Endothelial cell of umbilical vein (primary cell): ENCODE measurements around the gene SSR1. TPM values are rescaled to one million over a fixed set of nuclear protein-coding genes. Genes with fewer than 3 reads are reported as not detected.

Experiments
- BruUV-seq: library from RNA; stranded (reverse); fragments of 400-500 nt; replicated peaks from 2 replicates; lab custom pipeline; 2021; lab: Mats Ljungman, UMichigan
- CTCF ChIA-PET: fragments of 300-600, 350-600 bp; sonication (Branson Sonifier 250); formaldehyde crosslinking; loops from one replicate; lab custom pipeline; 2021; ENCODE audit warnings: antibody characterized with exemption, inconsistent platforms; lab: Charles Lee
- POLR2A ChIA-PET: fragments of 300-600, 350-600 bp; sonication (Branson Sonifier 250); formaldehyde crosslinking; loops from one replicate; lab custom pipeline; 2021; ENCODE audit warnings: antibody characterized with exemption, inconsistent platforms; lab: Charles Lee
- DNase-seq: peaks from one replicate; pipeline ENCODE4 v3.0.0-alpha.2; 2011; ENCODE audit warnings: low read depth, low spot score
- FAIRE-seq: peaks from 2 replicates; lab custom pipeline; 2011; peaks lifted over from hg19 to GRCh38; lab: Jason Lieb, UNC
- H2AFZ ChIP-seq: 2 replicates; pipeline ENCODE4 v1.6.0; 2012; ENCODE audit warnings: low read depth, low read length, control low read depth, inconsistent platforms
- H3K27ac ChIP-seq: 2 replicates; pipeline ENCODE4 v1.5.1; 2011; ENCODE audit warnings: low read depth, mild to moderate bottlenecking, control low read depth, low read length, moderate library complexity; ENCODE audit not compliant: insufficient read depth
- H3K27me3 ChIP-seq, 2 experiments: 2 replicates each; pipeline versions ENCODE4 v1.6.0 to v1.6.1; 2011; ENCODE audit warnings: low read length in 2 of 2, mixed read lengths in 1 of 2; ENCODE audit not compliant: control insufficient read depth in 2 of 2, insufficient read depth in 2 of 2
- H3K36me3 ChIP-seq, 2 experiments: 2 replicates in 1 of 2; 3 replicates in 1 of 2; pipeline ENCODE4 v1.5.1; 2011; ENCODE audit warnings: low read length in 2 of 2, mild to moderate bottlenecking in 1 of 2, moderate library complexity in 1 of 2; ENCODE audit not compliant: control insufficient read depth in 2 of 2, insufficient read depth in 2 of 2; ENCODE audit errors: extremely low read depth in 1 of 2
- H3K4me1 ChIP-seq: 3 replicates; pipeline ENCODE4 v1.5.1; 2011; ENCODE audit warnings: mild to moderate bottlenecking, low read length; ENCODE audit not compliant: control insufficient read depth, insufficient read depth; ENCODE audit errors: extremely low read depth
- H3K4me2 ChIP-seq: 2 replicates; pipeline ENCODE4 v1.6.1; 2011; ENCODE audit warnings: low read length, control low read depth, mixed read lengths; ENCODE audit not compliant: insufficient read depth
- H3K4me3 ChIP-seq, 3 experiments: fragments of 200-600 bp in 1 of 3; sonication (generic), shearing (Covaris generic) in 1 of 3; replicated peaks in 1 of 3; 2 replicates each; pipeline ENCODE4 v1.5.1; 2011 to 2016; ENCODE audit warnings: control low read depth in 3 of 3, low read length in 3 of 3, mild to moderate bottlenecking in 2 of 3, inconsistent platforms in 1 of 3, low read depth in 1 of 3, moderate library complexity in 1 of 3; ENCODE audit not compliant: insufficient read depth in 1 of 3
- H3K79me2 ChIP-seq: 2 replicates; pipeline ENCODE4 v1.6.0; 2012; ENCODE audit warnings: low read length, inconsistent platforms; ENCODE audit not compliant: control insufficient read depth, insufficient read depth
- H3K9ac ChIP-seq: replicated peaks from 2 replicates; pipeline ENCODE3; 2011; ENCODE audit warnings: low read length, control low read depth; ENCODE audit not compliant: insufficient read depth; ENCODE audit errors: extremely low read depth
- H3K9me1 ChIP-seq: replicated peaks from 3 replicates; pipeline ENCODE4 v1.6.0; 2011; ENCODE audit warnings: mild to moderate bottlenecking, low read length; ENCODE audit not compliant: control insufficient read depth, insufficient read depth; ENCODE audit errors: extremely low read depth
- H3K9me3 ChIP-seq: replicated peaks from 2 replicates; pipeline ENCODE4 v1.5.1; 2012; ENCODE audit warnings: low read length, inconsistent platforms; ENCODE audit not compliant: control insufficient read depth, insufficient read depth
- H4K20me1 ChIP-seq: replicated peaks from 2 replicates; pipeline ENCODE3; 2011; ENCODE audit warnings: mild to moderate bottlenecking, low read length; ENCODE audit not compliant: control insufficient read depth, insufficient read depth; ENCODE audit errors: extremely low read depth
- EZH2 ChIP-seq: IDR thresholded peaks from 2 replicates; pipeline ENCODE4 v1.6.1; 2012; ENCODE audit warnings: borderline replicate concordance, low read depth, mild to moderate bottlenecking, moderate library complexity, low read length, inconsistent platforms; ENCODE audit not compliant: severe bottlenecking
- FOS ChIP-seq: IDR thresholded peaks from 2 replicates; pipeline ENCODE4 v1.6.1; 2011; ENCODE audit warnings: mild to moderate bottlenecking, low read length, moderate library complexity, borderline replicate concordance; ENCODE audit not compliant: insufficient read depth
- GATA2 ChIP-seq: IDR thresholded peaks from 2 replicates; pipeline ENCODE4 v1.7.0; 2011; ENCODE audit warnings: low read depth, mild to moderate bottlenecking, moderate library complexity, mixed read lengths, low read length; ENCODE audit not compliant: insufficient read length, insufficient read depth
- JUN ChIP-seq: IDR thresholded peaks from 2 replicates; pipeline ENCODE4 v1.6.1; 2011; ENCODE audit warnings: borderline replicate concordance, low read depth; ENCODE audit not compliant: insufficient read length, insufficient read depth
- MYC ChIP-seq: IDR thresholded peaks from one replicate; pipeline ENCODE4 v1.6.1; 2011; ENCODE audit warnings: mild to moderate bottlenecking, low read depth, low read length
- POLR2A ChIP-seq: IDR thresholded peaks from 2 replicates; pipeline ENCODE4 v1.6.1; 2012; ENCODE audit warnings: low read depth, mild to moderate bottlenecking, control low read depth, low read length
- POLR2AphosphoS5 ChIP-seq: IDR thresholded peaks from 2 replicates; pipeline ENCODE4 v1.6.1; 2012; ENCODE audit warnings: low read depth, mild to moderate bottlenecking, control low read depth, low read length, moderate library complexity; ENCODE audit not compliant: insufficient read depth
- dilution Hi-C: fragments of 300-500 bp; cut with MboI; formaldehyde crosslinking; loops from one replicate; pipeline ENCODE4 v1.15.0; 2019; ENCODE audit warnings: low sequenced_read_pairs; ENCODE audit not compliant: extremely low pct_ligation_motif_present
- intact Hi-C: fragments of 100-400 bp; cut with micrococcal nuclease; formaldehyde crosslinking; loops from one replicate; pipeline ENCODE4 v1.10.0; 2022
- polyA plus RNA-seq, 4 experiments: library from polyadenylated mRNA; depleted of rRNA in 3 of 4; stranded (reverse) in 3 of 4; unstranded in 1 of 4; fragments of >200 nt; gene quantifications; 2 replicates each; pipeline versions ENCODE4 v1.2.1 to v1.2.3, GENCODE V29; 2011 to 2012; ENCODE audit warnings: missing spikeins in 1 of 4
- total RNA-seq: library from RNA; stranded (reverse); gene quantifications from 2 replicates; pipeline ENCODE4 v1.2.3, GENCODE V29; 2021
- TF ChIP-seq, protein P1 (sequence below): IDR thresholded peaks from 2 replicates; pipeline ENCODE4 v1.6.1; 2011; ENCODE audit not compliant: insufficient read depth, insufficient read length
- TF ChIP-seq, protein P2 (sequence below), 2 donors: IDR thresholded peaks; 1 replicate in 1 of 2; 2 replicates in 1 of 2; pipeline ENCODE4 v1.5.1; 2011; ENCODE audit warnings: low read length in 2 of 2, mild to moderate bottlenecking in 2 of 2, moderate library complexity in 2 of 2, control low read depth in 1 of 2, inconsistent platforms in 1 of 2, low read depth in 1 of 2; ENCODE audit not compliant: insufficient read depth in 1 of 2; ENCODE audit errors: extremely low read depth in 1 of 2

Gene SSR1
- total and polyA plus RNA-seq, 2 donors (not counting 3 experiments of a cell fraction or from before 2014, with no cell fraction given), result 70.7 to 187 TPM

DNA sequence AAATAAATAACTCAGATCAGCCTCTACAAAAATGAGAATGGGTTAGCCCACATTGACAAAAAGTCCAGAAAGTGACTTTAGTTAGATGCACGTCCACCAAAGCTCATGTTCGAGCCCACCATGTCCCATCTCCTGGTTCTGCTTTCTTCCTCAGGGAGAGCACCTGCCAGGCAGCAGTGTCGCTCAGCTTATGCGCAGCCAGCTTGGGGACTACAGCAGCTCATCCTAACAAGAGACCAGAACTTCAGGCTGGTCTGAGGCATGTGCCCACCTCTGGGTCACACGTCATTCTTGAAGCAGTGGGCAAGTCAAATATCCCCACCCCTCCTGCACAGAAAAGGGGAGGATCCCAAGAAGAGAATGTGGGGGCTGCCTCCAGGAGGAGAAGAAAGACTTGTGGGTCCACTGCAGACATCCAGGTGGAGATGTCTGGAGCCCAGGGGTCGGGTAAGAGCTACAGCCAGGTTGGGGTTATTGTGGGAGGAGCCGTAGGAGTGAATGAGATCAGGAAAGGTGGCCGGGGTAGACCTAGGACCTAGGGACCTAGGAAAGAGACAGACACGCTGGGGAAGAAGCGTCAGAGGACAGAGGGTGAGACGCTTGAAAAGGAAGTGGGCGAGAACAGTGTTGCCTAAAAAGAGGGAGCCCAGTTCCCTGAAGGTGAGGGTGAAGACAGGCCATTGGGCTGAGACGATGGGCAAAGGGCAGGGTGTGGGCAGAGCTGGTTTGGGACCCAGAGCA is 52.5 kb downstream of the SSR1 start:
- TF ChIP-seq, protein P1, sequence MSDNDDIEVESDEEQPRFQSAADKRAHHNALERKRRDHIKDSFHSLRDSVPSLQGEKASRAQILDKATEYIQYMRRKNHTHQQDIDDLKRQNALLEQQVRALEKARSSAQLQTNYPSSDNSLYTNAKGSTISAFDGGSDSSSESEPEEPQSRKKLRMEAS, result no peak
- no peak for TF ChIP-seq EZH2
- Histone ChIP-seq H3K4me2 (peak overlapping the region; percentile 57), H3K9me3 (no peaks in the 10 kb centered on the region), H3K4me1 (peaks cover 7% of the 10 kb centered on the region), H3K79me2 (no peaks in the 10 kb centered on the region), H3K27me3 (no peaks in the 10 kb centered on the region), H2AFZ (peak overlapping the region; percentile 51), H3K9ac (peak overlapping the region; percentile 39), H3K27ac (no peak overlapping the region), H3K36me3 (no peaks in the 10 kb centered on the region), H4K20me1 (no peaks in the 10 kb centered on the region), H3K4me3 (peak overlapping the region in 2 of 3 experiments; percentile 33 to 51), H3K9me1 (no peaks in the 10 kb centered on the region)
- dilution Hi-C loops, result no loop called here
- ChIA-PET POLR2A (no interaction called here), CTCF (interaction anchor here (0.8 to 2.1 kb wide), 3 partner anchors 15 to 564 kb away, joined by 3 to 15 read pairs (median 5); no protein-coding TSS in a partner anchor)
- no TSS peak for BruUV-seq
- intact Hi-C loops, result no loop called here
- FAIRE-seq (no peak), DNase-seq (no peak)

DNA sequence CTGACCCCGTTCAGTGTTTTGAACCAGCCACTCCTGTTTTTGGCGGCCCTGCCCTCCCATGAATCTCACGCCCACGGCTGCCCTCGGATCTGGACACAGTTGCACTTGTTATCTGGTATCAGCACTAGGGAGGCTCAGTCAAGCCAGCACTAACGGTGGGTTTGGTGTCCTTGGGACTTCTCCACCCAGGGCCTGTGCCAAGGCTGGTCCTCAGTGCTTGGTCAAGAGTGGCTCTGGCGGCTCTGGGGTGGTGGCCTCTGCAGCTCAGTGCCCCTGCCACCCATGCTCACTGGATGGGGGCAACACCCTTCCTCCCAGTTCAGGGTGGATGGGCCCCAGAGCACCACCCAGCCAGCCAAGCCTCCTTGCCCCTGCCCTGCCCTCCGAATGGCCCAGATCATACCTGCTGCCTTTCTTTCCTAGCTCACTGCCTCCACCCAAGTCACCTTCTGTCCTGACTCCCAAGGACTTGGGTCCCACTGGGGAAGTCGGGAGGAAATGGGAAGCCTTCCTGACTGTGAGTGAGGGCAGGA is 54.7 kb downstream of the SSR1 start:
- intact Hi-C loops, result no loop called here
- no peak overlapping the region for H3K9ac ChIP-seq
- POLR2A ChIA-PET, result no interaction called here

More for the DNA sequence above, 54.7 kb downstream of the SSR1 start:
- no peaks in the 10 kb centered on the region for H3K79me2 ChIP-seq
- CTCF ChIA-PET, result interaction anchor here (1.5 kb wide), 1 partner anchor 17 kb away, joined by 3 read pairs; no protein-coding TSS in a partner anchor
- no peak overlapping the region for H3K27ac ChIP-seq
- no peaks in the 10 kb centered on the region for H4K20me1 ChIP-seq
- FAIRE-seq (no peak), DNase-seq (no peak)
- BruUV-seq, result no TSS peak
- H2AFZ ChIP-seq, result no peak overlapping the region
- H3K4me2 ChIP-seq, result no peak overlapping the region
- peaks cover 7% of the 10 kb centered on the region for H3K4me1 ChIP-seq
- H3K9me3 ChIP-seq, result no peaks in the 10 kb centered on the region
- dilution Hi-C loops, result no loop called here
- TF ChIP-seq POLR2AphosphoS5 (no peak), FOS (no peak), EZH2 (no peak), GATA2 (no peak), POLR2A (no peak), JUN (no peak), MYC (no peak)
- TF ChIP-seq, protein P1, result no peak
- TF ChIP-seq, protein P2, sequence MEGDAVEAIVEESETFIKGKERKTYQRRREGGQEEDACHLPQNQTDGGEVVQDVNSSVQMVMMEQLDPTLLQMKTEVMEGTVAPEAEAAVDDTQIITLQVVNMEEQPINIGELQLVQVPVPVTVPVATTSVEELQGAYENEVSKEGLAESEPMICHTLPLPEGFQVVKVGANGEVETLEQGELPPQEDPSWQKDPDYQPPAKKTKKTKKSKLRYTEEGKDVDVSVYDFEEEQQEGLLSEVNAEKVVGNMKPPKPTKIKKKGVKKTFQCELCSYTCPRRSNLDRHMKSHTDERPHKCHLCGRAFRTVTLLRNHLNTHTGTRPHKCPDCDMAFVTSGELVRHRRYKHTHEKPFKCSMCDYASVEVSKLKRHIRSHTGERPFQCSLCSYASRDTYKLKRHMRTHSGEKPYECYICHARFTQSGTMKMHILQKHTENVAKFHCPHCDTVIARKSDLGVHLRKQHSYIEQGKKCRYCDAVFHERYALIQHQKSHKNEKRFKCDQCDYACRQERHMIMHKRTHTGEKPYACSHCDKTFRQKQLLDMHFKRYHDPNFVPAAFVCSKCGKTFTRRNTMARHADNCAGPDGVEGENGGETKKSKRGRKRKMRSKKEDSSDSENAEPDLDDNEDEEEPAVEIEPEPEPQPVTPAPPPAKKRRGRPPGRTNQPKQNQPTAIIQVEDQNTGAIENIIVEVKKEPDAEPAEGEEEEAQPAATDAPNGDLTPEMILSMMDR (IDR thresholded peaks at IDR 0.05; ENCODE audit: extremely low read depth in 1 of 2, insufficient read depth in 1 of 2, low read depth in 1 of 2, low read length in 2 of 2), result no peak
- no peaks in the 10 kb centered on the region for H3K27me3 ChIP-seq
- no peaks in the 10 kb centered on the region for H3K36me3 ChIP-seq
- H3K4me3 ChIP-seq, result no peak overlapping the region
- H3K9me1 ChIP-seq, result no peaks in the 10 kb centered on the region
